Measurements from ENCODE around the gene CCNF.
A peak's percentile ranks its signal among the peaks of the same experiment; 100 is the strongest.
"Not testable (repeated sequence)": the region's sequence is repeated elsewhere in the genome, so short reads cannot be mapped to it uniquely, and the experiment has no call there.

The CCNF gene

GRCh38 chr16:2429034-2429770, at the start of gene CCNF:
CCNF (plus strand) TSS chr16:2429447; CDS start chr16:2429482, 35 bp downstream.
- H3K4me3 Mint-ChIP-seq = peak within 1 kb of the TSS; percentile 91
- H3K9me3 Mint-ChIP-seq = no peaks in the 10 kb centered on the region
- H3K27me3 Mint-ChIP-seq = no peaks in the 10 kb centered on the region
- H3K36me3 Mint-ChIP-seq (ENCODE audit: low read depth) = peaks cover 30% of the 10 kb centered on the region
- peaks cover 26% of the 10 kb centered on the region for H3K4me1 Mint-ChIP-seq (ENCODE audit: low read depth)
- peak within 1 kb of the TSS; percentile 78 for H3K27ac Mint-ChIP-seq

- H3K9me3 Mint-ChIP-seq = peaks cover 1% of the 10 kb centered on the region
- no peak overlapping the region for H3K27ac Mint-ChIP-seq
- peaks cover 2% of the 10 kb centered on the region for H3K36me3 Mint-ChIP-seq (ENCODE audit: low read depth)
- peaks cover 17% of the 10 kb centered on the region for H3K27me3 Mint-ChIP-seq
- no peaks in the 10 kb centered on the region for H3K4me1 Mint-ChIP-seq (ENCODE audit: low read depth)
- H3K4me3 Mint-ChIP-seq = no peak overlapping the region
Observed at GRCh38 chr16:2383501-2383900, 45.7 kb upstream of the CCNF start.

GRCh38 chr16:2384426-2384825, 44.8 kb upstream of the CCNF start:
- peaks cover 6% of the 10 kb centered on the region for H3K9me3 Mint-ChIP-seq
- H3K36me3 Mint-ChIP-seq (ENCODE audit: low read depth) = peaks cover 3% of the 10 kb centered on the region
- H3K4me1 Mint-ChIP-seq (ENCODE audit: low read depth) = no peaks in the 10 kb centered on the region
- H3K27ac Mint-ChIP-seq = no peak overlapping the region
- H3K27me3 Mint-ChIP-seq = peaks cover 18% of the 10 kb centered on the region
- H3K4me3 Mint-ChIP-seq = no peak overlapping the region

GRCh38 chr16:2385190-2385836, 43.9 kb upstream of the CCNF start:
- Mint-ChIP-seq H3K4me1 (ENCODE audit: low read depth) (no peaks in the 10 kb centered on the region), H3K4me3 (no peak overlapping the region), H3K9me3 (peaks cover 6% of the 10 kb centered on the region), H3K27ac (no peak overlapping the region), H3K36me3 (ENCODE audit: low read depth) (peaks cover 3% of the 10 kb centered on the region), H3K27me3 (peaks cover 18% of the 10 kb centered on the region)

- H3K9me3 Mint-ChIP-seq, H3K27ac Mint-ChIP-seq: not testable (repeated sequence)
Observed at GRCh38 chr16:2385982-2386381, 43.3 kb upstream of the CCNF start.

GRCh38 chr16:2386990-2387389, 42.3 kb upstream of the CCNF start:
- H3K36me3 Mint-ChIP-seq (ENCODE audit: low read depth) = peaks cover 3% of the 10 kb centered on the region
- H3K9me3 Mint-ChIP-seq = peaks cover 6% of the 10 kb centered on the region
- H3K27ac Mint-ChIP-seq = no peak overlapping the region

More at GRCh38 chr16:2385982-2386381, 43.3 kb upstream of the CCNF start:
- H3K4me3 Mint-ChIP-seq; H3K4me1 Mint-ChIP-seq (ENCODE audit: low read depth); H3K36me3 Mint-ChIP-seq (ENCODE audit: low read depth): not testable (repeated sequence)
- H3K27me3 Mint-ChIP-seq = peaks cover 18% of the 10 kb centered on the region

GRCh38 chr16:2388139-2388874, 40.9 kb upstream of the CCNF start:
- no peak overlapping the region for H3K4me3 Mint-ChIP-seq
- peaks cover 14% of the 10 kb centered on the region for H3K27me3 Mint-ChIP-seq
- H3K27ac Mint-ChIP-seq = no peak overlapping the region
- H3K4me1 Mint-ChIP-seq (ENCODE audit: low read depth) = no peaks in the 10 kb centered on the region
- H3K9me3 Mint-ChIP-seq = peaks cover 6% of the 10 kb centered on the region
- H3K36me3 Mint-ChIP-seq (ENCODE audit: low read depth) = peaks cover 3% of the 10 kb centered on the region

More at GRCh38 chr16:2386990-2387389, 42.3 kb upstream of the CCNF start:
- Mint-ChIP-seq H3K27me3 (peaks cover 17% of the 10 kb centered on the region), H3K4me3 (no peak overlapping the region), H3K4me1 (ENCODE audit: low read depth) (no peaks in the 10 kb centered on the region)

GRCh38 chr16:2388875-2389433, 40.3 kb upstream of the CCNF start:
- H3K27me3 Mint-ChIP-seq = peaks cover 14% of the 10 kb centered on the region
- peaks cover 6% of the 10 kb centered on the region for H3K9me3 Mint-ChIP-seq
- H3K27ac Mint-ChIP-seq = no peak overlapping the region
- peaks cover 3% of the 10 kb centered on the region for H3K36me3 Mint-ChIP-seq (ENCODE audit: low read depth)
- H3K4me3 Mint-ChIP-seq = no peak overlapping the region
- H3K4me1 Mint-ChIP-seq (ENCODE audit: low read depth) = no peaks in the 10 kb centered on the region

- H3K9me3 Mint-ChIP-seq = peaks cover 6% of the 10 kb centered on the region
- H3K27ac Mint-ChIP-seq = no peak overlapping the region
- H3K4me1 Mint-ChIP-seq (ENCODE audit: low read depth) = no peaks in the 10 kb centered on the region
- no peak overlapping the region for H3K4me3 Mint-ChIP-seq
- H3K36me3 Mint-ChIP-seq (ENCODE audit: low read depth) = peaks cover 3% of the 10 kb centered on the region
- H3K27me3 Mint-ChIP-seq = peaks cover 8% of the 10 kb centered on the region
Observed at GRCh38 chr16:2392025-2392424, 37.2 kb upstream of the CCNF start.

- H3K9me3 Mint-ChIP-seq = no peaks in the 10 kb centered on the region
- no peaks in the 10 kb centered on the region for H3K4me1 Mint-ChIP-seq (ENCODE audit: low read depth)
- no peaks in the 10 kb centered on the region for H3K36me3 Mint-ChIP-seq (ENCODE audit: low read depth)
- peaks cover 3% of the 10 kb centered on the region for H3K27me3 Mint-ChIP-seq
- no peak overlapping the region for H3K27ac Mint-ChIP-seq
- H3K4me3 Mint-ChIP-seq = no peak overlapping the region
Observed at GRCh38 chr16:2398520-2398919, 30.7 kb upstream of the CCNF start.

GRCh38 chr16:2404099-2404498, 25.1 kb upstream of the CCNF start:
- Mint-ChIP-seq H3K4me1 (ENCODE audit: low read depth) (no peaks in the 10 kb centered on the region), H3K36me3 (ENCODE audit: low read depth) (no peaks in the 10 kb centered on the region), H3K4me3 (no peak overlapping the region), H3K27ac (no peak overlapping the region), H3K9me3 (no peaks in the 10 kb centered on the region), H3K27me3 (peaks cover 4% of the 10 kb centered on the region)

- H3K9me3 Mint-ChIP-seq = no peaks in the 10 kb centered on the region
- no peak overlapping the region for H3K4me3 Mint-ChIP-seq
- H3K27me3 Mint-ChIP-seq = peaks cover 24% of the 10 kb centered on the region
- no peaks in the 10 kb centered on the region for H3K36me3 Mint-ChIP-seq (ENCODE audit: low read depth)
- no peak overlapping the region for H3K27ac Mint-ChIP-seq
- no peaks in the 10 kb centered on the region for H3K4me1 Mint-ChIP-seq (ENCODE audit: low read depth)
Observed at GRCh38 chr16:2415085-2415484, 14.2 kb upstream of the CCNF start.

- Mint-ChIP-seq H3K27ac (no peak overlapping the region), H3K4me1 (ENCODE audit: low read depth) (no peaks in the 10 kb centered on the region), H3K4me3 (no peak overlapping the region), H3K36me3 (ENCODE audit: low read depth) (no peaks in the 10 kb centered on the region), H3K9me3 (no peaks in the 10 kb centered on the region), H3K27me3 (peaks cover 5% of the 10 kb centered on the region)
Observed at GRCh38 chr16:2420035-2420434, 9.2 kb upstream of the CCNF start.

- no peaks in the 10 kb centered on the region for H3K27me3 Mint-ChIP-seq
- H3K36me3 Mint-ChIP-seq (ENCODE audit: low read depth) = no peaks in the 10 kb centered on the region
- H3K4me1 Mint-ChIP-seq (ENCODE audit: low read depth) = no peaks in the 10 kb centered on the region
- no peak overlapping the region for H3K27ac Mint-ChIP-seq
- no peak overlapping the region for H3K4me3 Mint-ChIP-seq
- H3K9me3 Mint-ChIP-seq = no peaks in the 10 kb centered on the region
Observed at GRCh38 chr16:2422123-2422867, 7.0 kb upstream of the CCNF start.

Measured in stimulated activated naive CD8-positive, alpha-beta T cell treated with anti-CD3 and anti-CD28 coated beads, Interleukin-15, Interleukin-2, amounts not matched to agents 100 ng/mL and 50 ng/mL, for 24 hours (primary cell).